ENCODE measurements around the gene TEX44. TPM values are rescaled to one million over a fixed set of nuclear protein-coding genes. Genes with fewer than 3 reads are reported as not detected.

TEX44 gene
- total RNA-seq, 4 donors from 2014 or later, result not detected

GRCh38 chr2:231601356-231602229, 8.9 kb downstream of the TEX44 start:
- peak; percentile 89 for DNase-seq (ENCODE audit: low spot score)

GRCh38 chr2:231602859-231603467, 10.3 kb downstream of the TEX44 start:
- DNase-seq (ENCODE audit: low spot score) (no peak), ATAC-seq (ENCODE audit: low FRiP score) (no peak)
- no peak for TF ChIP-seq CTCF (IDR thresholded peaks at IDR 0.05)

More at GRCh38 chr2:231601356-231602229, 8.9 kb downstream of the TEX44 start:
- peak in 1 of 3 donors; percentile 63 for TF ChIP-seq CTCF (IDR thresholded peaks at IDR 0.05)
- peak; percentile 51 for ATAC-seq (ENCODE audit: low FRiP score)

DNA sequence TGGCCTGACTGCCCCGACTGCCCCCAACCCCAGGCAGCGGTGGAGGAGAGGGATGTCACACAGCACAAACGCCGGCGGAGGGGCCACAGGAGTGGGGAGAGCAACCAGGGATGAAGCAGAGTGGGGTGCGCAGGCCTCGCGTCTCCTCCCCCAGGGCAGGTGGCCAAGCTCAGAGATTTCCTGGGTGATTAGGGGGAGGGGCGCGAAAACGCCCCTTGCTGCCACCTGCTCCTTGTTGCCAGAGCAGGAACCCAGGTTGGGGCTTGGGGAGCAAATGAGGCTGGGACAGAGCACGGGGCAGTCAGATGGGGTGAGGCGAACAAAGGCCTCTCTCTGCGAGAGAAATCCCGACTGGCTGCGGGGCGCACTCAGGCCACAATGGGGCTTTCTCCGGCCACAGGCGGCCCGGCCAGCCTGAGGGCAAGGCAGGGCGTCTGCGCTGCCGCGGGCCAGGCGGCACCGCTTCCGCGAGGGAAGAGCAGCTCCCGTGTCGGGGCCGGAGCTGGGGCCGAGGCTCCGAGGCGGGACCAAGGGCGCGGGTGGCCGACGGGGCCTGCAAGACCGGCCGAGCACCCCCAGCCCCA, 11.5 kb downstream of the TEX44 start:
- DNase-seq (ENCODE audit: low spot score) (no peak), ATAC-seq (ENCODE audit: low FRiP score) (peak; percentile 35)
- no peak for TF ChIP-seq CTCF (IDR thresholded peaks at IDR 0.05)

DNA sequence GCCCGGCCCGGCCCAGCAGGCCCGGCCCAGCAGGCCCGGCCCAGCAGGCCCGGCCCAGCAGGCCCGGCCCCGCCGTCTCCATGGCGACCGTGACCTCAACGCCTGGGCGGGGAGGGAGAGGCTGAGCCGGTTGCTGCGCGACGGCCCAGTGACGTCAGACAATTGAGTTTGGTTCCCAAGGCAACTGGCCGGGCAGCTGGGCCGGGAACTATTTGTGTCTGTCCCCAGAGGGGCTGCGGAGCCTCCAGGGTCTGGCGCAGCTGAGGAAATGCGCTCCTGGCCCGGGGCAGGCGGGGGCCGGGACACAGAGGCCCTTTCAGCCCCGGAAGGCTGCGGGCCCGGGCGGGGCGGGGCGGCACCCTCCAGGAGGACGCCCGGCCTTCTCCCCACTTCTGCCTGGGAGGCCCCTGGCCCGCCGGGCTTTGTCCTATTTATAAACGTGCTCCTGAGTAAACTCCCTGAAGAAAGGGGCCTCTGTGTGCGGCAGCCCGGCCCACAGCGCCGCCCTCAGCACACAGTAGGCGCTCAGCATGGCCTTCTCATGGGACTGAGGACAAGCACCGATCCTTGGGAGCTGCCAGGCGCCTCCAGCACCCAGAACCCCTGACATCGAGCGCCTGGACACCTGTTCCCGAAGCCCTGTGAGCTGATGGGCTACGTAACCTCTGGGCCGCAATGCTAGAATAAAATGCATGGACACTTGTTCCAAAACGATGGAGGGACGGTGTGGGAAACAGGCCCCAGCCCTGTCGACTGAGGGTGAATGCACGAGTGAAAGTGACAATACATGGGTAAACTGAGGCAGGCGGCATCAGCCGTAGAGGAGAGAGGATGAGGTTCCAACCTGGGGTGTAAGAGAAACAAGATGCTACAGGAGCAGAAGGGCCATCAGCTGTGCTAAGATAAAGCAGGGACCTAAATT, 12.3 kb downstream of the TEX44 start:
- ATAC-seq (ENCODE audit: low FRiP score), result peak; percentile 90
- DNase-seq (ENCODE audit: low spot score), result peak; percentile 100
- TF ChIP-seq CTCF (IDR thresholded peaks at IDR 0.05), result no peak

- no peak for ATAC-seq (ENCODE audit: low FRiP score)
- no peak for TF ChIP-seq CTCF (IDR thresholded peaks at IDR 0.05)
- DNase-seq (ENCODE audit: low spot score), result no peak
Measured at GRCh38 chr2:231605607-231606091, 13.0 kb downstream of the TEX44 start.

GRCh38 chr2:231606941-231607340, 14.3 kb downstream of the TEX44 start:
- no peak for TF ChIP-seq CTCF (IDR thresholded peaks at IDR 0.05)
- no peak for DNase-seq (ENCODE audit: low spot score)
- ATAC-seq (ENCODE audit: low FRiP score), result no peak
